Left ventricle myocardium inferior (tissue), 1 donor: Measurements from ENCODE around the gene GYS2. TPM values are rescaled to one million over a fixed set of nuclear protein-coding genes. Genes with fewer than 3 reads are reported as not detected.

Experiments
- DNase-seq: peaks from one replicate; pipeline ENCODE4 v3.0.0-alpha.2; 2020
- H3K27ac ChIP-seq: fragments of 200-600 bp; replicated peaks from 2 replicates; pipeline ENCODE4 v1.8.0; 2021
- H3K27me3 ChIP-seq: fragments of 200-600 bp; 2 replicates; pipeline ENCODE4 v1.8.0; 2021; ENCODE audit warnings: low read depth
- H3K36me3 ChIP-seq: fragments of 200-600 bp; 2 replicates; pipeline ENCODE4 v1.8.0; 2021
- H3K4me1 ChIP-seq: fragments of 200-600 bp; 2 replicates; pipeline ENCODE4 v1.8.0; 2021
- H3K4me3 ChIP-seq: fragments of 200-600 bp; 2 replicates; pipeline ENCODE4 v1.8.0; 2021; ENCODE audit warnings: mild to moderate bottlenecking, moderate library complexity
- H3K9me3 ChIP-seq: fragments of 200-600 bp; replicated peaks from 2 replicates; pipeline ENCODE4 v1.8.0; 2021
- intact Hi-C: fragments of 100-400 bp; cut with micrococcal nuclease; formaldehyde crosslinking; loops from one replicate; pipeline ENCODE4 v1.11.0; 2022
- total RNA-seq: library from RNA; stranded (reverse); fragmentation: NEBNext Ultra II Directional; extraction: Animal tissue kit (Norgen Biotek cat#: 25700); gene quantifications from one replicate; pipeline ENCODE4 v1.2.1, GENCODE V29; 2021
- TF ChIP-seq, protein P1 (sequence below): fragments of 200-600 bp; IDR thresholded peaks from 2 replicates; pipeline ENCODE4 v1.8.0; 2021; ENCODE audit warnings: antibody characterized with exemption, mild to moderate bottlenecking, borderline replicate concordance
- donor health status: DM: no; HTN: yes; CAD: no; lungs with severe emphysema.

The GYS2 gene
- total RNA-seq, 1 donor from 2014 or later, result not detected

DNA sequence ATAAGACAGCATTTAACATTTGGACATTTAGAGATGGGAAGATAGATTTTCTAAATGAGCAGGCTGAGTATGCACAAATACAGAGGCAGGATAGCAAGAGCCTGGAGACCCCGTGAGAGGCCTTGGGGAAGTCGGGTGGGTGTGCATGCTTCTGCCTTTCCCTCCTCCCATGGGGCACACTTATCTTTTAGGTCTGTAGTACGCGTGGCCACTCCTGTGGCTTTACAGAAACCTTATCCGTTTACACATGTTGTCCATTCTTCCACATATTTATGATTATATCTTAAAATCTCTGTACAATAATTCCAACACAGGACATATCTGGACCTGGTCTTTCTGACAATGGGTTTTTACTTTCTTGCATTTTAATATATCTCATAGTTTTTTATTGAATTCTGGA lies 33.6 kb downstream of the GYS2 start:
- TF ChIP-seq, protein P1, sequence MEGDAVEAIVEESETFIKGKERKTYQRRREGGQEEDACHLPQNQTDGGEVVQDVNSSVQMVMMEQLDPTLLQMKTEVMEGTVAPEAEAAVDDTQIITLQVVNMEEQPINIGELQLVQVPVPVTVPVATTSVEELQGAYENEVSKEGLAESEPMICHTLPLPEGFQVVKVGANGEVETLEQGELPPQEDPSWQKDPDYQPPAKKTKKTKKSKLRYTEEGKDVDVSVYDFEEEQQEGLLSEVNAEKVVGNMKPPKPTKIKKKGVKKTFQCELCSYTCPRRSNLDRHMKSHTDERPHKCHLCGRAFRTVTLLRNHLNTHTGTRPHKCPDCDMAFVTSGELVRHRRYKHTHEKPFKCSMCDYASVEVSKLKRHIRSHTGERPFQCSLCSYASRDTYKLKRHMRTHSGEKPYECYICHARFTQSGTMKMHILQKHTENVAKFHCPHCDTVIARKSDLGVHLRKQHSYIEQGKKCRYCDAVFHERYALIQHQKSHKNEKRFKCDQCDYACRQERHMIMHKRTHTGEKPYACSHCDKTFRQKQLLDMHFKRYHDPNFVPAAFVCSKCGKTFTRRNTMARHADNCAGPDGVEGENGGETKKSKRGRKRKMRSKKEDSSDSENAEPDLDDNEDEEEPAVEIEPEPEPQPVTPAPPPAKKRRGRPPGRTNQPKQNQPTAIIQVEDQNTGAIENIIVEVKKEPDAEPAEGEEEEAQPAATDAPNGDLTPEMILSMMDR, result no peak
- no peak for DNase-seq
- Histone ChIP-seq H3K4me1 (no peaks in the 10 kb centered on the region), H3K4me3 (no peak overlapping the region), H3K27me3 (no peaks in the 10 kb centered on the region), H3K27ac (no peak overlapping the region), H3K36me3 (no peaks in the 10 kb centered on the region), H3K9me3 (no peaks in the 10 kb centered on the region)
- intact Hi-C loops, result no loop called here

DNA sequence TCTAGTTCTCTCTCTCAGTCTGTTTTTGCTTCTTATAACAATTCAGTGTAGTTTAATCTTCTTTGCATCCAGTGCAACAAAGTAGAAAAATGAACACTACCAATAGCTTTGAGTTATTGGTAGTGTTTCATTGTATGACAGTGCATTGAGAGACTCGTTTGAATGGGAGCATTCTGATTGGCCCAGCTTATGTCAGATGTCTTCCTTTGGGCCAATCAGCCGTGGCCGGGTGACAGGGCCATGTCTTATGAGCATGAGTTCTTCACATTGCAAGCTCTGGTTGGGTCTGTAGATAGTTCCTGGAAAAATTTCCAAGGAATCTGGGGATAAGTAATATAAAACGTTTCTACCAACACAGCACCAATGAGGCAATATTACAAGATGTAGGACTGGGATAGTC lies 36.5 kb downstream of the GYS2 start:
- H3K4me1 ChIP-seq, result no peaks in the 10 kb centered on the region
- intact Hi-C loops, result no loop called here
- H3K9me3 ChIP-seq, result no peaks in the 10 kb centered on the region
- H3K4me3 ChIP-seq, result no peak overlapping the region
- H3K27ac ChIP-seq, result no peak overlapping the region
- no peak for DNase-seq
- H3K36me3 ChIP-seq, result no peaks in the 10 kb centered on the region
- H3K27me3 ChIP-seq, result no peaks in the 10 kb centered on the region
- TF ChIP-seq, protein P1, result no peak

DNA sequence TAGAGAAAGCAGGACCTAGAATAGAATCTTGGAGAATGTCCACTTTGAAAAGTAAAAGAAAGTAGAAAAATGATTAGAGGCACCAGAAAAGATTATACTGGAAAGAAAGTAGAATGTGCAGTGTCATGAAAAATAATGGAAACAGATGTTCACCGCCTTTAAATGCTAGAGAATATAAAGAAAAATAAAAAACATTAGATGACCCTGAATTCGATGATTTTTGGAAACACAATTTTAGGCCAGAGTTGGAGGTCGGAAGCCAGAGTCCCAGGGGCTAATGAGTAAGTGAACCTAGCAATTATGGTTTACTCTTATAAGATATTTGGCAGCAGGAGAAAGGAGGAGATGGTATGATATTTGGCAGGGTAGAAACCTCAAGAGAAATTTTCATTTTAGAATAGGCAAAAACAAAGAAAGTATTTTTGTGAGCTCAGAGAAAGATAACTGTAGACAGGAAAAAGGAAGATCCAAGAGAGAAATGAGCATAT lies 37.7 kb downstream of the GYS2 start:
- Histone ChIP-seq H3K36me3 (no peaks in the 10 kb centered on the region), H3K27ac (no peak overlapping the region), H3K27me3 (no peaks in the 10 kb centered on the region), H3K4me3 (no peak overlapping the region), H3K4me1 (no peaks in the 10 kb centered on the region), H3K9me3 (no peaks in the 10 kb centered on the region)
- intact Hi-C loops, result no loop called here
- DNase-seq, result no peak
- TF ChIP-seq, protein P1, result no peak

DNA sequence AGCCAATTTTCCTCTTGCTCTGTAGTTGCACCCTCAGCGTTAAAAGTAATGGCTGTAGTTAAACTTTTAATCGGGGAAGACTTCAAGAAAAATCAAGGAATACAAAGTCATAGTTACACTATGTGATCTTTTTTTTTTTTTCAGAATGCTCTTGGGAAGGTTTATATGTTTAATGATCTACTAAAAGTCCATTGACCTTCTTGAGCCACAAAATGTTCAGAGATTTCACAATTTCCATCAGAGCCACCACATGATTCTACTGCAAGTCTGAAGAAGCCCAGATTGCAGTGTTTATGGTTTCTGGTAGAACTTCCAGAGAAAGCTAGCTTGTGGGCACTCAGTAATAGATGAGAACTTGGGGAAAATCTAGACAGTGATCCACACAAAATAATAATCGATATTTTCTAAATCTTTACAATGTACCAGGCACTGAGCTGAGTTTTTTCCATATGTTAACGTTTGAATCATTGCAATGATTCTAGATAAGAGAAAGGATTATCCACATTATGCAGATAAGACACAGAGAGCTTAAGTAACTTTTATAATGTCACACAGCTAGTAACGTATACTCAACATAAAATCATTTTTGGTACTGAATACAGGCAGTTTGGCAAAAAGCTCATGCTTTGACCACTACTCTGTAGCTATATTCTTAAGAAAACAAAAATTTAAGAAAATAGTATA lies 38.3 kb downstream of the GYS2 start:
- Histone ChIP-seq H3K27me3 (no peaks in the 10 kb centered on the region), H3K4me1 (no peaks in the 10 kb centered on the region), H3K36me3 (no peaks in the 10 kb centered on the region), H3K9me3 (no peaks in the 10 kb centered on the region), H3K27ac (no peak overlapping the region), H3K4me3 (no peak overlapping the region)
- intact Hi-C loops, result no loop called here
- no peak for DNase-seq
- TF ChIP-seq, protein P1, result no peak

DNA sequence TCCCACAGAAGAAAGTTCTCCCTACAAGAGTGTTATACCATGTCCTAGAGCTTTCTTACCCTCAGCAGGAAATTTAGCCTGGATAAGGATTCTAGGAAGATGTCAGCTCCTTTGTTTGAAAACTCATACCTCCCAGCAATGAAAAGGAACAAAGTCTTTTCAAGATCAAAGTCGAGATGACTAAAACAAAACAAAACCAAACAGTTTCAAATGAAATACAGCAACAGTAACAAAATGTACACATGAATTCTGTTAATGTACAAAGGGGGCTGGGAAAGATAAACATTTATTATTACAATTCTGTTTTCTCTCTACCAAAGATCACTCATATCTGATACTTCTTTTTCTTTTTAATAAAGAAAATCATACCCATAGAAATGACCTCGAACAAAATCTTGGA lies 41.8 kb downstream of the GYS2 start:
- no peak overlapping the region for H3K27ac ChIP-seq
- TF ChIP-seq, protein P1, result no peak
- no peak for DNase-seq
- H3K4me1 ChIP-seq, result no peaks in the 10 kb centered on the region
- H3K4me3 ChIP-seq, result no peak overlapping the region
- no peaks in the 10 kb centered on the region for H3K9me3 ChIP-seq
- H3K27me3 ChIP-seq, result no peaks in the 10 kb centered on the region
- H3K36me3 ChIP-seq, result no peaks in the 10 kb centered on the region
- intact Hi-C loops, result no loop called here
